ENCODE data around the gene CDYL.
"Not testable (repeated sequence)": the region's sequence is repeated elsewhere in the genome, so short reads cannot be mapped to it uniquely, and the experiment has no call there.

The CDYL gene

GRCh38 chr6:4828187-4828698 lies 52.0 kb downstream of the CDYL start:
- DNase-seq (ENCODE audit: low read depth), result no peak
- no peak overlapping the region for H3K4me3 ChIP-seq (replicated peaks; ENCODE audit: low read depth, low read length)
- TF ChIP-seq, protein P1, sequence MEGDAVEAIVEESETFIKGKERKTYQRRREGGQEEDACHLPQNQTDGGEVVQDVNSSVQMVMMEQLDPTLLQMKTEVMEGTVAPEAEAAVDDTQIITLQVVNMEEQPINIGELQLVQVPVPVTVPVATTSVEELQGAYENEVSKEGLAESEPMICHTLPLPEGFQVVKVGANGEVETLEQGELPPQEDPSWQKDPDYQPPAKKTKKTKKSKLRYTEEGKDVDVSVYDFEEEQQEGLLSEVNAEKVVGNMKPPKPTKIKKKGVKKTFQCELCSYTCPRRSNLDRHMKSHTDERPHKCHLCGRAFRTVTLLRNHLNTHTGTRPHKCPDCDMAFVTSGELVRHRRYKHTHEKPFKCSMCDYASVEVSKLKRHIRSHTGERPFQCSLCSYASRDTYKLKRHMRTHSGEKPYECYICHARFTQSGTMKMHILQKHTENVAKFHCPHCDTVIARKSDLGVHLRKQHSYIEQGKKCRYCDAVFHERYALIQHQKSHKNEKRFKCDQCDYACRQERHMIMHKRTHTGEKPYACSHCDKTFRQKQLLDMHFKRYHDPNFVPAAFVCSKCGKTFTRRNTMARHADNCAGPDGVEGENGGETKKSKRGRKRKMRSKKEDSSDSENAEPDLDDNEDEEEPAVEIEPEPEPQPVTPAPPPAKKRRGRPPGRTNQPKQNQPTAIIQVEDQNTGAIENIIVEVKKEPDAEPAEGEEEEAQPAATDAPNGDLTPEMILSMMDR (IDR thresholded peaks at IDR 0.05; ENCODE audit: low read length, missing control alignments), result no peak

DNA sequence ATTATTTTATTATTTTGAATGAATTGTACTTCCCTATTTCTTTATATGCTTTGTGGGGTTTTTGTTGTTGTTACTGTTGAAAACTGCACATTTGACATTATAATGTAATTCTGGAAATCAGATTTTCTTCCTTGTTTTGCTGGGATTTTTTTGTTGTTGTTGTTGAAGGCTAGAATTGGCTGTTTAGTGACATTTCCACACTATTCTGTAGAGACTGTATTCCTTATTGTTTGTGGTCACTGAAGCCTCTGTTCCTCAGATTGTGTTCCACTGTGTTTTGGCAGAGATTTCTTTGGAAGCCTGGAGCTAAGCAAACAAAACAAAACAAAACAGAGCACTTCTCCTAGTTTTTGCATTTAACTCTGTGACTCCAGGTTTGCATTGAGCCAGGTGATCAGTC lies 52.9 kb downstream of the CDYL start:
- DNase-seq (ENCODE audit: low read depth), result no peak
- TF ChIP-seq, protein P1 (IDR thresholded peaks at IDR 0.05; ENCODE audit: low read length, missing control alignments), result no peak
- no peak overlapping the region for H3K4me3 ChIP-seq (replicated peaks; ENCODE audit: low read depth, low read length)

- H3K4me3 ChIP-seq (replicated peaks; ENCODE audit: low read depth, low read length); DNase-seq (ENCODE audit: low read depth): not testable (repeated sequence)
These were observed 59.3 kb downstream of the CDYL start for GRCh38 chr6:4835540-4835939.

GRCh38 chr6:4840169-4840568 lies 64.0 kb downstream of the CDYL start:
- no peak for DNase-seq (ENCODE audit: low read depth)
- no peak overlapping the region for H3K4me3 ChIP-seq (replicated peaks; ENCODE audit: low read depth, low read length)
- TF ChIP-seq, protein P1 (IDR thresholded peaks at IDR 0.05; ENCODE audit: low read length, missing control alignments), result no peak

GRCh38 chr6:4844108-4844507 lies 67.9 kb downstream of the CDYL start:
- no peak overlapping the region for H3K4me3 ChIP-seq (replicated peaks; ENCODE audit: low read depth, low read length)
- no peak for DNase-seq (ENCODE audit: low read depth)
- TF ChIP-seq, protein P1 (IDR thresholded peaks at IDR 0.05; ENCODE audit: low read length, missing control alignments), result peak; percentile 7

- TF ChIP-seq, protein P1 (IDR thresholded peaks at IDR 0.05; ENCODE audit: low read length, missing control alignments), result no peak
- no peak for DNase-seq (ENCODE audit: low read depth)
- H3K4me3 ChIP-seq (replicated peaks; ENCODE audit: low read depth, low read length), result no peak overlapping the region
These were observed 70.2 kb downstream of the CDYL start for GRCh38 chr6:4846387-4846786.

- H3K4me3 ChIP-seq (replicated peaks; ENCODE audit: low read depth, low read length), result no peak overlapping the region
- TF ChIP-seq, protein P1 (IDR thresholded peaks at IDR 0.05; ENCODE audit: low read length, missing control alignments), result peak; percentile 33
- peak; percentile 11 for DNase-seq (ENCODE audit: low read depth)
These were observed 72.3 kb downstream of the CDYL start for GRCh38 chr6:4848382-4849068.

All from fibroblast of pulmonary artery (primary cell).